M059J (cell line): Measurements from ENCODE around the gene NEDD9. TPM values are rescaled to one million over a fixed set of nuclear protein-coding genes. Genes with fewer than 3 reads are reported as not detected.
A peak's percentile ranks its signal among the peaks of the same experiment; 100 is the strongest.

ENCODE experiments used
- DNase-seq: peaks from one replicate; pipeline ENCODE4 v3.0.0-alpha.2; 2012; ENCODE audit warnings: low read depth
- total RNA-seq: library from RNA; depleted of rRNA; stranded (reverse); fragments of >200 nt; shearing (Covaris generic); gene quantifications from 2 replicates; pipeline ENCODE4 v1.2.3, GENCODE V29; 2014

The NEDD9 gene
- total RNA-seq, 1 experiment from 2014 or later: 79.4 TPM

- no peak for DNase-seq
These were observed 28.0 kb upstream of the NEDD9 start for GRCh38 chr6:11260249-11261038.

DNA sequence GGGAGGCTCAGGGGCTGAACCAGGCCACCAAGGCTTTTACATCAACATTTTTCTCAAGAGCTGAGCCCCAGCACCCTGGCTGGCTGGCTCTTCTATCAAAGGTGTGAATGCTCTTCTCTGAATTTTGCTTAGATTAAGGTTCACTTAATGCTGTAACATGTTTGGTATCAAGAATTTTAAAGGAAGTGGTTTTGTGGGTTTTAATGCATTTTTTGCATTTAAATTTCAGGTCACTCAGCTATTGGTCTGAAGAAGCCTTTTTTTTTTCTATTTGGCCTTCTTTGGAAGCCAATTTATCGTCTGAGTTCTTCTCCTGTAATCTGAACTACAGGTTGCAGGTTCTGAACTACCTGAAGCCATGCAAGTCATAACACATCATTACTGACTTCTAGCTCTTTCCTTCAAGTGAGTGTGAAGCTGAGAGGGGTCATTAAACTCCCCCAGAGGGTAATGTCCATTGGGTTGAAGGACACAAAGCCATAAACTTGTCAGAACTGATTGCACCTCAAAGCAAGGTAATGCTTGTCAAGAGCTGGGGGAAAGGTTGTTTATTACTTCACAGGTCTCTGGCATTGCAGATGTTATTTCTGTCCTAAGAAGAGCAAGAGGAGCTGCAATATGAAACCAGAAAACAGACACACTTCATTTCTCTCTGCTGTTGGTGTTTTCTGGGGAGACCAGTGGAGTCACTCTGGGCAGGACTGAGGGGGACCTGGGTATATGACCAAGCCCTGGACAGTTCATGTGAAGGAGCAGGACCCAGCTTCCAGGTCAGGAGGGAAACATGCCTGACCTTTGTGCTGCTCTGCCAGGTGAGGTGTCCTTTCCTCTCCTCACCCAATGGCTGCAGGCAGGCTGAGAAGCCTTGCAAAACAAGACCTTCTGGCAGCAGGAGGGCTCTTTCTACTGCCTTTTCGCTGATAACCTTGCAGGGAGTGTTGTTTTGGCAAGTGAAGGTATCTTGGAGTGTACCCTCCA lies 26.1 kb upstream of the NEDD9 start:
- DNase-seq: peak; percentile 64

- DNase-seq: no peak
These were observed 23.1 kb upstream of the NEDD9 start for GRCh38 chr6:11255610-11256009.

DNA sequence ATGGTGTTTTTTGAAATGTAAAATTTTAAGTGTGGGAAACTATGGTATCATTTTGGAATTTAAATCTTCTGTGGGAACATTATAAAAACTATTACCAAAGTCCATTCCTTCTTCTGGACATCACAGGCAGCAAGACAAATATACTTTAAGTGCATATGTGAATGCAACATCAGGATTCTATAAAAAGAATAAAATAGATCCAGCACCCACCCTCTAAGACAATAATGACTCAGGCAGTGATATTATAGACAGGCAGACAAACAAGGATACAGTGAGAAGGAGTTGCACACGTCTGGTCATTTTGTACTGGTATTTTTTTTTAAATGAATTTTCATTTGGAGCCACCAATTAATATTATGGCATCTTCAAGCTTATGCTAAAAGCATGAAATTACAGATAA lies 21.1 kb upstream of the NEDD9 start:
- no peak for DNase-seq

DNA sequence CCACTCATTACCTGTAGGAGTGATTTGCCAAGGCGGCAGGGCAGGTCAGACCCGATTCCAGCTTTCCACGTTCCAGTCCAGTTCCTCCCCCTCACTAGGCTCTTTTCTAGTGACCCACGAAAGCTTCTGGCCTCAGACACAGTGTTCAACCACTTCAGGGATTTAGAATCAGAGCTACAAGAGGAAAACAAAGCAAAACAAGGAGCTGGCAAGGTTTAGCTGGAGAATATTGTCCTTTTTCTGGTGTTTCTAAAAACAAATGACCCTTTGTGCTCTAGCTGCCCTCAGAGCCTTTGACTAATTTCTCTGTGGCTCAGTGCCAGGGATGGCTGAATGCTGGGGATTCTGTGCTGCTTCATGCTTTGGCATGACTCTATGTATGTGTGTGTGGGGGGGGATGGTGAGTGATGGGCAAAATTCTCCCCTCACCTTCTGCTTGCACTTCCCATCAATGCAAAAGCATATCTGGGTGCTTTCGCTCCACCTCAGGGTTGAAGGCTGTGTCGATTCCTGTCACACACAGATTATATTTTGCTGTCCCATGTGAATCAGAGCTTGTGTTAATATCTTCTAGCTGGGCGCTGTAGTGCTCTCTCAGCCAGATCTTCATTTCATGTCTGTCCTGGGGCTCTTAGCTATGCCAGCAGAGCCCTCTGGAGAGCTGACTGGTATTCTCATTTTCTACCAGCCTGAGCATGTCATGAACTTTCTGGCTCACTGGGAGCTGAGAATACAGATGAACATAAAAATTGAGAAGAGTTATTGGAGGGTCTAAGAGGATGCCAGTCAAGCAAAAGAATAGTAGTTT lies 19.3 kb upstream of the NEDD9 start:
- peak; percentile 91 for DNase-seq

DNA sequence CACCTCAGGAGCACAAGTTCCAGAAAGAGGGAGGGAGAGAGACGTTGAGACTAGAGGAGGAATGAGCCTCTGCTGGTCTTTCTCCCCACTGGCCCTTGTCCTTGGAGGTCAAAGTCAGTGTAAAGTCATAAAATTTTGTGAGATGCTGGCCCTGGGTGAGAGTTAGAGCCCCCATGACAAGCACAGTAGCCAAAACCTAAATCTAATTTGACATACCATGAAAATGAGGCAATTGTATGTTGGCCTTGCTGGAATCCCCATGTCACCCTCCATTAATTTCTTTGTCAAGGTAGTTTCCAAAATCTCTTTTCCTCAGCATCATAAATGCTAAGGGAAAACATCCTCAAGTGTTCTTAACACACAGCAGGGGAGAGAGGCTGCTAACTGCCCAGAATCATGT lies 17.6 kb upstream of the NEDD9 start:
- no peak for DNase-seq

DNA sequence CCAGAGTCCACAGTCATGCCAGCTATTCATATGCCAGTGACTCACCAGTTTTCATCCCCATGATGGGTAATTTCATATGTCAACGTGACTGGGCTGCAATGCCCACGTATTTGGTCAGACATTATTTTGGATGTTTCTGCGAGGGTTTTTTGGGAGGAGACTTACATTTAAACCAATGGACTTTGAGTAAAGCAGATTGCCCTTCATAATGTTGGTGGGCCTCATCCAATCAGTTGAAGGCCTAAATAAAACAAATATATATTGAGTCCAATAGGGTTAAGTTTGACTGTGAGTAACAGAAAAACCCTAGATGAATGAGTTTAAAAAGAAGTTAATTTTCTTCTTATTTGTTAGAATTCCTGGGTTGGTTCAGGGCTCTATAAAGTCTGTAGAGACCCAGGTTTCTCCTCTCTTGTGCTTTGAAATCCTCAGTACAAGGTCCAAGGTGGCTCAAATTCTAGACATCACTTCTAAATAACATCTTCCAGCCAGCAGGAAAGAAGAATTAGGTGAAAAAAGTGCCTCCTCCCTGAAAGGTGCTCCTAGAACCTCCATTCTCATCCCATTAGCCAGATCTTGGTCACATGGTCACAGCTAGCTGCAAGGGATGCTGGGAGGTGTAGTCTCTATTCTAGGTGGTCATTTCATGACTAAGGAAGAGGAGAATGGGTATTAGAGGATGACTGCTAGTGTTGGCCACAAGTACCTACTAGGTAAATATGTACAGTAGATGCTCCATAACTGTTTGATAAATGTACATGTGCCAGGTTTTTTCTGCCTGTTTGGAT lies 16.7 kb upstream of the NEDD9 start:
- peak; percentile 42 for DNase-seq

- DNase-seq: no peak
These were observed 14.3 kb upstream of the NEDD9 start for GRCh38 chr6:11246722-11247121.

DNA sequence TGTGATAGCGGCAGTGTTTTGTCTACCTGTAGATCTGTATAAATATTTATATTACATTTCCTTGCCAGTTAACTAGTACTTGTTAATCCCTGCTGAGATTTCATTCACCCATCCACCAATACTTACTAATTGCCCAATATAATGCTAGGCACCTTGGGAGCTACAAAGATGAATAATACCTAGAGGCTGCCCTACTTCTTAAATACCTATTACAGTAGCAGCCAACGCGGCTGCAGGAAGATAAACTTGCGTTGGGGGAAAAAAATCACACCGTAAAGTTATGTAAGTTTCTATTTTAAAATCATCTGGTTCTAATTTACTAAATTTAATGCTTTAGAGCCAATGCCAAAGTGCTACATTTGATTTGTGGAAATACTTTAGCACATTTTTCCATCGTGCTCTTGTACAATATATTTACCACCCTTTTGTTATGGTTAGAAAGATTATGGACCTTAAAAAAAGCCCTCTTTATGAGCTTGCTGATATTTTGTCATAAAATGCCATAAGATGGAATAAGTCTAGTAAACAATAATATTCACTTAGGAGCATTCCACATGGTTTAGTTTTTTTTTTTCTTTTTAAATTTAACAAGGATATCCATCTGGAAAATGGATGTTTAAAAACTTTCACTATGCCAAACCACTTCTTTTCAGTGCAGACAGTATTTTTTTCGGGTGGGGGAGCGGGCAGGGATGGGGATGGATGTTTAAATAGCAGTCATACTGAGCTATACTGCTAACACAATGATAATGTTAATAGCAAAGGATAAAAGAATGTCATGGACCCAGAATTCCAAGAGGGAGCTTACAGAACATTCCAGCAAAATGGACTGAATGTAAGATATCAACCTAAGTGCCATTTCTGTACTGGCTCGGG lies 13.2 kb upstream of the NEDD9 start:
- DNase-seq: no peak

GRCh38 chr6:11244387-11245126 lies 12.1 kb upstream of the NEDD9 start:
- no peak for DNase-seq

GRCh38 chr6:11243861-11244260 lies 11.4 kb upstream of the NEDD9 start:
- no peak for DNase-seq

- no peak for DNase-seq
These were observed 10.2 kb upstream of the NEDD9 start for GRCh38 chr6:11242711-11243110.

- peak; percentile 25 for DNase-seq
These were observed 9.3 kb upstream of the NEDD9 start for GRCh38 chr6:11241793-11242201.

DNA sequence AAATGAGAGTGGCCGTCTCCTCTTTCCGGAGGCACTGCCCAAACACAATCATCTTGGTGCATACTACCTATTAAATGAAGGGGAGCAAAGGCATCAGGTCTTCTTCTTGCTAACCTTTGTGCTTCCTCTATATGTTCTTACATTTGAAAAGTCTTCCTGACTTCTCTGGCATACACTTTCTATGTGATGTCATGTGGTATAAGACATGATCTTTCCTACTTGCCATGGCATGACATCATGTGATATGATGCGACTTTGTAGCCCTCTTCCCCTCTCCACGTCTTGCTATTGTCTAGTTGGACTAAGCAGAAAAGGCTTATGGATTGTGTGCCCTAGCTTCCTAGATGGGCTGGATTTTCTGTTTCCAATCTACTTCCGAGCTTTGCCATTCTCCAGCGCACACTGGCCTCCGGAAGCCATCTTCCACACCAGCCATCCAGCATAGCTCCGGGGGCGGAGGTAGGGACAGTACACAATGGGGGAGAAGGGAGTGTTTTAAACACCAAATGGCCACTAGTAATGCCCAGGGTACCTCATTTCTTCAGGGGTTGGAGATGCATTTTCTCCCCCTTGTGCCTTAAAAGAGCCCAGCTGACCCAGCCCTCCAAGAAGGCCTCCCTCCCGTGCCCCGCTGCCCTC lies 8.8 kb upstream of the NEDD9 start:
- no peak for DNase-seq

- no peak for DNase-seq
These were observed 5.5 kb upstream of the NEDD9 start for GRCh38 chr6:11237956-11238355.

- DNase-seq: no peak
These were observed 5.0 kb upstream of the NEDD9 start for GRCh38 chr6:11237428-11237827.

DNA sequence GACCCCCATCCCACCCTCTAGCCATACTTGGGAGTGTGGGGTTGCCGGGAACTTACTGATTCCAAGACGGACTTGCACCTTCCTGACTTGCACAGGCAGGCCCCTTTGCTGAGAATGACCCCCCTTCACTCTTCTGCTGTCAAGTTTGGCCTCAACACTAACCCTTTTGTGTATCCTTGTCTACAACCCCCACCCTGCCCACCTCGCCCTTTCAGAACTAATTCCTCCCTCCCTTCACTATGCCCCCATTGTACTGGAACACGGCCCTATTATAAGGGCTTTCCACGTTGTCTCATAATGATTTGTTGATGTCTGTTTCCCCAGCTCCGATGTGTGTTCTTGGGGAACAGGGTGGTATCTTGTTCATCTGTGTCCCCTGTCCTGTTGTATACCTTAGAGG lies 4.4 kb upstream of the NEDD9 start:
- no peak for DNase-seq

DNA sequence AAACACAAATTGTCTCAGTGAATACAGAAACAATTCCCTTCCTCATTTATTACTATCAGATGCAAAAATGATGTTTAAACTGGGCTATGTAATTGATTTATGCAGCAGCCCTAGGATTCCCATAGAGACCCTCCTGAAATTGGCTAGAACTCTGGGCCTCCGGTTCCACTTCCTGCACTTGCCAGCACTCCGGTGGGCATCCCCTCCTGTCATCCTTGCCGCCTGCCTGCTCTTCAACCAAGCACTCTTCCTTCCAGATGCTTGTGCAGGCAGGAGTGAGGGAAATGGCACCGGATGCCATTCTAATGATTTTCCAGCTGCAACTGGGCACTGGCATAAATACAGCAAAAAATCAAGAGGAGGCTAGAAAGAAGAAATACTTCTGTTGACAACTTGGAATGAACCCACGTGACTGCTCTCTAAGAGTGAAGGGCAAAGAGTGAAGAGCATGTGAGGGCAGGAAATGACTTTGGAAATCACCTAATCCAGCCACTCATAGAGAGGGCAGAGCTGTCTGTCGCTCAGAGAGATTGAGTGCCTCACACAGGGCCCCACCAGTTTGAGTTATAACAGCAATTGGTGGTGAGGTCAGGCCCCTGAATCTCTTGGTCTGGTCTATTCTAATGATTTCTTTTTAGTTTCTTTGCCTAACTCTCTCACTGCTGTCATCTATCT lies 3.7 kb upstream of the NEDD9 start:
- peak; percentile 64 for DNase-seq
